Vagina (tissue), 2 donors: ENCODE measurements around the gene SYT2. TPM values are rescaled to one million over a fixed set of nuclear protein-coding genes. Genes with fewer than 3 reads are reported as not detected.
A peak's percentile ranks its signal among the peaks of the same experiment; 100 is the strongest.
"Not testable (repeated sequence)": the region's sequence is repeated elsewhere in the genome, so short reads cannot be mapped to it uniquely, and the experiment has no call there.

Source experiments
- DNase-seq, 2 donors: peaks; one replicate each; pipeline ENCODE4 v3.0.0-alpha.2; 2017; ENCODE audit errors: extremely low spot score in 2 of 2
- H3K27ac ChIP-seq: fragments of 200-600 bp; sonication (generic); one replicate; pipeline ENCODE4 v1.5.1; 2019
- H3K27me3 ChIP-seq: fragments of 200-600 bp; sonication (generic); one replicate; pipeline ENCODE4 v1.5.1; 2019
- H3K36me3 ChIP-seq, 2 donors: fragments of 200-600 bp; sonication (generic); one replicate each; pipeline ENCODE4 v1.5.1; 2017 to 2019
- H3K4me1 ChIP-seq: fragments of 200-600 bp; sonication (generic); one replicate; pipeline ENCODE4 v1.5.1; 2019
- H3K4me3 ChIP-seq, 2 donors: fragments of 200-600 bp; sonication (generic); 1 replicate in 1 of 2; 2 replicates in 1 of 2; pipeline ENCODE4 v1.5.1; 2016 to 2019
- H3K9me3 ChIP-seq: fragments of 200-600 bp; sonication (generic); one replicate; pipeline ENCODE4 v1.5.1; 2019
- CTCF ChIP-seq, 3 experiments: fragments of 450-650 bp in 2 of 3; fragments of 200-600 bp in 1 of 3; sonication (generic) in 1 of 3; IDR thresholded peaks; one replicate each; pipeline ENCODE4 v1.5.1; 2017 to 2019; ENCODE audit warnings: antibody characterized with exemption in 3 of 3, mild to moderate bottlenecking in 2 of 3, moderate library complexity in 2 of 3
- POLR2A ChIP-seq, 2 donors: fragments of 450-650 bp; IDR thresholded peaks; one replicate each; pipeline ENCODE4 v1.6.1; 2017; ENCODE audit warnings: antibody characterized with exemption in 2 of 2, mild to moderate bottlenecking in 2 of 2, moderate library complexity in 2 of 2
- POLR2AphosphoS5 ChIP-seq, 2 donors: sonication (generic); formaldehyde crosslinking; IDR thresholded peaks; one replicate each; pipeline ENCODE4 v1.9.0; 2017; ENCODE audit warnings: antibody characterized with exemption in 2 of 2, mild to moderate bottlenecking in 2 of 2, low read depth in 1 of 2; ENCODE audit not compliant: insufficient read depth in 1 of 2
- intact Hi-C: fragments of 100-400 bp; cut with DNase I; formaldehyde crosslinking; loops from one replicate; pipeline ENCODE4 v1.15.1; 2023
- total RNA-seq: library from RNA; depleted of rRNA; stranded (reverse); fragments of >200 nt; gene quantifications from one replicate; pipeline ENCODE4 v1.2.3, GENCODE V29; 2016

Gene SYT2
- total RNA-seq, 1 donor from 2014 or later: not detected

- H3K27me3 ChIP-seq: peaks cover 4% of the 10 kb centered on the region
- no peaks in the 10 kb centered on the region for H3K9me3 ChIP-seq
- no peak for TF ChIP-seq POLR2AphosphoS5 (IDR thresholded peaks at IDR 0.05; ENCODE audit: insufficient read depth in 1 of 2, low read depth in 1 of 2)
- no peak for TF ChIP-seq CTCF (IDR thresholded peaks at IDR 0.05)
- intact Hi-C loops: no loop called here
- H3K4me3 ChIP-seq: peak overlapping the region; percentile 31 to 42
- H3K27ac ChIP-seq: no peak overlapping the region
- peaks cover 26% of the 10 kb centered on the region for H3K4me1 ChIP-seq
- no peak for DNase-seq
- H3K36me3 ChIP-seq: no peaks in the 10 kb centered on the region
These were observed 66.6 kb downstream of the SYT2 start for GRCh38 chr1:202643397-202644218.

- Histone ChIP-seq H3K4me1 (peaks cover 26% of the 10 kb centered on the region), H3K27ac (no peak overlapping the region), H3K9me3 (no peaks in the 10 kb centered on the region), H3K27me3 (peaks cover 4% of the 10 kb centered on the region), H3K4me3 (peak overlapping the region; percentile 31 to 42), H3K36me3 (no peaks in the 10 kb centered on the region)
- TF ChIP-seq CTCF (IDR thresholded peaks at IDR 0.05) (no peak), POLR2AphosphoS5 (IDR thresholded peaks at IDR 0.05; ENCODE audit: insufficient read depth in 1 of 2, low read depth in 1 of 2) (no peak), POLR2A (IDR thresholded peaks at IDR 0.05) (no peak)
- intact Hi-C loops: no loop called here
- DNase-seq: no peak
These were observed 67.5 kb downstream of the SYT2 start for GRCh38 chr1:202642619-202643291.

DNA sequence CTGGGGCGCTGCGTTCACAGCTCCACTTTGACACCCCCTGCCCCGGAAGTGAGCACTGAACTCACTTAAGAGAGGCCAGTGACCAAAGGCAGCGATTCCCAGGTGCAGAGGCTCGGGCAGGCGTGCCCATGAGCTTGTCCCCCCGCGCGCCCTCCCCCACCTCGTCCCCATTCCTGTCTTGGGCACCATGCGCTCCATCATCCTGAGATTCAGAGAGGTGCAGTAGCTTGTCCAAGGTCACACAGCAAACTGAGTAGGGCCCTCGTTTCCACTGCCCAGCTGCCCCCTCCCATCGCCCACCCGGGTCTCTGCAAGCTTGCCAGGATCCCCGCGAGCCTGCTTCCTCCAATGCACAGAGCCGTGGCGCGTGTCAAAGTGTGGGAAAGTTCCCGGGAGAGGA, 68.0 kb downstream of the SYT2 start:
- H3K4me1 ChIP-seq: peaks cover 26% of the 10 kb centered on the region
- intact Hi-C loops: no loop called here
- peak overlapping the region; percentile 31 to 42 for H3K4me3 ChIP-seq
- TF ChIP-seq POLR2A (IDR thresholded peaks at IDR 0.05) (no peak), CTCF (IDR thresholded peaks at IDR 0.05) (no peak), POLR2AphosphoS5 (IDR thresholded peaks at IDR 0.05; ENCODE audit: insufficient read depth in 1 of 2, low read depth in 1 of 2) (no peak)
- peaks cover 4% of the 10 kb centered on the region for H3K27me3 ChIP-seq
- H3K27ac ChIP-seq: no peak overlapping the region
- H3K36me3 ChIP-seq: no peaks in the 10 kb centered on the region
- no peak for DNase-seq
- no peaks in the 10 kb centered on the region for H3K9me3 ChIP-seq

GRCh38 chr1:202639500-202639899, 70.8 kb downstream of the SYT2 start:
- TF ChIP-seq POLR2AphosphoS5 (IDR thresholded peaks at IDR 0.05; ENCODE audit: insufficient read depth in 1 of 2, low read depth in 1 of 2) (no peak), CTCF (IDR thresholded peaks at IDR 0.05) (no peak), POLR2A (IDR thresholded peaks at IDR 0.05) (no peak)
- Histone ChIP-seq H3K4me3 (no peak overlapping the region), H3K36me3 (no peaks in the 10 kb centered on the region), H3K27ac (no peak overlapping the region), H3K9me3 (no peaks in the 10 kb centered on the region), H3K4me1 (peaks cover 25% of the 10 kb centered on the region), H3K27me3 (peaks cover 4% of the 10 kb centered on the region)
- intact Hi-C loops: no loop called here
- DNase-seq: no peak

GRCh38 chr1:202638701-202639305, 71.5 kb downstream of the SYT2 start:
- H3K27ac ChIP-seq, H3K27me3 ChIP-seq, intact Hi-C loops, H3K9me3 ChIP-seq, H3K4me3 ChIP-seq, DNase-seq, H3K36me3 ChIP-seq: not testable (repeated sequence)
- H3K4me1 ChIP-seq: peaks cover 18% of the 10 kb centered on the region
